GM08714 (cell line): Measurements from ENCODE around the gene CES2.

ENCODE experiments used
- H3K4me3 ChIP-seq: fragments of 200-500 bp; sonication (Bioruptor generic); 2 replicates; pipeline ENCODE4 v1.5.1; 2014; ENCODE audit warnings: mild to moderate bottlenecking, low read length, inconsistent platforms
- ZNF274 ChIP-seq: IDR thresholded peaks from 2 replicates; pipeline ENCODE4 v1.6.1; 2012; ENCODE audit warnings: mild to moderate bottlenecking, low read depth, low read length

The CES2 gene

GRCh38 chr16:66918803-66919568 lies 16.3 kb upstream of the CES2 start, which contains the start of gene CDH16:
Gene CDH16 (minus strand): TSS chr16:66918885. CDS start chr16:66918065, 820 bp downstream.
- TF ChIP-seq ZNF274, result no peak
- no peak within 1 kb of the TSS for H3K4me3 ChIP-seq

GRCh38 chr16:66919569-66920298 lies 15.6 kb upstream of the CES2 start:
- no peak for TF ChIP-seq ZNF274
- H3K4me3 ChIP-seq, result no peak overlapping the region

- no peak for TF ChIP-seq ZNF274
- no peak overlapping the region for H3K4me3 ChIP-seq
Observed at GRCh38 chr16:66920299-66920590, 15.1 kb upstream of the CES2 start.

- H3K4me3 ChIP-seq, result no peak overlapping the region
- no peak for TF ChIP-seq ZNF274
Observed at GRCh38 chr16:66920924-66921680, 14.2 kb upstream of the CES2 start.

- no peak overlapping the region for H3K4me3 ChIP-seq
- TF ChIP-seq ZNF274, result no peak
Observed at GRCh38 chr16:66921729-66922450, 13.4 kb upstream of the CES2 start.

- no peak for TF ChIP-seq ZNF274
- H3K4me3 ChIP-seq, result no peak overlapping the region
Observed at GRCh38 chr16:66923247-66923731, 12.0 kb upstream of the CES2 start.

- TF ChIP-seq ZNF274, result no peak
- H3K4me3 ChIP-seq, result no peak overlapping the region
Observed at GRCh38 chr16:66923866-66924265, 11.4 kb upstream of the CES2 start.

GRCh38 chr16:66924527-66925321 lies 10.6 kb upstream of the CES2 start:
- H3K4me3 ChIP-seq, result peak overlapping the region; percentile 23; the same call in 1 of the 2 replicates
- TF ChIP-seq ZNF274, result no peak

GRCh38 chr16:66925322-66925840 lies 9.9 kb upstream of the CES2 start, which contains the start of gene RRAD:
Gene RRAD (minus strand): TSS chr16:66925535. CDS start chr16:66925179, 356 bp downstream.
- H3K4me3 ChIP-seq, result peak within 1 kb of the TSS; percentile 23; the same call in 1 of the 2 replicates
- TF ChIP-seq ZNF274, result no peak

GRCh38 chr16:66926171-66926947 lies 9.0 kb upstream of the CES2 start:
- no peak overlapping the region for H3K4me3 ChIP-seq
- no peak for TF ChIP-seq ZNF274

GRCh38 chr16:66926961-66927436 lies 8.3 kb upstream of the CES2 start:
- no peak for TF ChIP-seq ZNF274
- no peak overlapping the region for H3K4me3 ChIP-seq

GRCh38 chr16:66927918-66928649 lies 7.2 kb upstream of the CES2 start:
- no peak for TF ChIP-seq ZNF274
- no peak overlapping the region for H3K4me3 ChIP-seq
